Measurements from ENCODE around the gene CD247.

DNA sequence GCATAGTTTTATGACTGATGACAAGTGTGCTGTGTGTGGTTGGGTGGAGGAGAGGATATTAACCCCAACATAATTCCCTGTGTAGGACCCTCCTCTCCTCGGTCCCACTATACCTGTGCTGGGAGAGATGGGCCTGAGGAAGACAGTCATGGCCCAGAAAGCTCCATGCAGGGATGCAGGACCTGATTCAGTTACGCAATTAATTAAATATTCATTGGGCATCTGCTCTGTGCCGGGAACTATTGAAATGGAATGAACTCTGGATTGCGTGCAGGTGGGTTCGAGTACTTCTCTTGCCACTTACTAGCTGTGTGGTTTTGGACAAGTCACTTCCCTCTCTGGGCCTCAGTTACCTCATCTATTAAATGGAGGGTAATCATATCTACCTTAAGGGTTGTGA lies 74.6 kb downstream of the CD247 start:
- TF ChIP-seq ZNF791 (tag by site-specific recombination; IDR thresholded peaks at IDR 0.05) (no peak), GLI4 (tag by site-specific recombination; IDR thresholded peaks at IDR 0.05) (no peak)
- TF ChIP-seq, protein P1, sequence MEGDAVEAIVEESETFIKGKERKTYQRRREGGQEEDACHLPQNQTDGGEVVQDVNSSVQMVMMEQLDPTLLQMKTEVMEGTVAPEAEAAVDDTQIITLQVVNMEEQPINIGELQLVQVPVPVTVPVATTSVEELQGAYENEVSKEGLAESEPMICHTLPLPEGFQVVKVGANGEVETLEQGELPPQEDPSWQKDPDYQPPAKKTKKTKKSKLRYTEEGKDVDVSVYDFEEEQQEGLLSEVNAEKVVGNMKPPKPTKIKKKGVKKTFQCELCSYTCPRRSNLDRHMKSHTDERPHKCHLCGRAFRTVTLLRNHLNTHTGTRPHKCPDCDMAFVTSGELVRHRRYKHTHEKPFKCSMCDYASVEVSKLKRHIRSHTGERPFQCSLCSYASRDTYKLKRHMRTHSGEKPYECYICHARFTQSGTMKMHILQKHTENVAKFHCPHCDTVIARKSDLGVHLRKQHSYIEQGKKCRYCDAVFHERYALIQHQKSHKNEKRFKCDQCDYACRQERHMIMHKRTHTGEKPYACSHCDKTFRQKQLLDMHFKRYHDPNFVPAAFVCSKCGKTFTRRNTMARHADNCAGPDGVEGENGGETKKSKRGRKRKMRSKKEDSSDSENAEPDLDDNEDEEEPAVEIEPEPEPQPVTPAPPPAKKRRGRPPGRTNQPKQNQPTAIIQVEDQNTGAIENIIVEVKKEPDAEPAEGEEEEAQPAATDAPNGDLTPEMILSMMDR (tag by site-specific recombination; IDR thresholded peaks at IDR 0.05) = no peak
- TF ChIP-seq, protein P2, sequence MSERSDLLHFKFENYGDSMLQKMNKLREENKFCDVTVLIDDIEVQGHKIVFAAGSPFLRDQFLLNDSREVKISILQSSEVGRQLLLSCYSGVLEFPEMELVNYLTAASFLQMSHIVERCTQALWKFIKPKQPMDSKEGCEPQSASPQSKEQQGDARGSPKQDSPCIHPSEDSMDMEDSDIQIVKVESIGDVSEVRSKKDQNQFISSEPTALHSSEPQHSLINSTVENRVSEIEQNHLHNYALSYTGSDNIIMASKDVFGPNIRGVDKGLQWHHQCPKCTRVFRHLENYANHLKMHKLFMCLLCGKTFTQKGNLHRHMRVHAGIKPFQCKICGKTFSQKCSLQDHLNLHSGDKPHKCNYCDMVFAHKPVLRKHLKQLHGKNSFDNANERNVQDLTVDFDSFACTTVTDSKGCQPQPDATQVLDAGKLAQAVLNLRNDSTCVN (tag by site-specific recombination; optimal IDR thresholded peaks at IDR 0.05) = no peak
